SK-N-SH (cell line): Measurements from ENCODE around the gene SLC44A2. TPM values are rescaled to one million over a fixed set of nuclear protein-coding genes. Genes with fewer than 3 reads are reported as not detected.

Experiments
- CTCF ChIA-PET: fragments of 300-600, 350-600 bp; formaldehyde crosslinking; extraction: SDS; loops from one replicate; lab custom pipeline; 2021; lab: Yijun Ruan, JAX
- POLR2A ChIA-PET: fragments of 350-600 bp; sonication (Branson Sonifier 250); formaldehyde crosslinking; extraction: SDS; loops from one replicate; lab custom pipeline; 2020; ENCODE audit warnings: antibody characterized with exemption, inconsistent platforms; lab: Yijun Ruan, JAX
- DNase-seq: peaks from one replicate; pipeline ENCODE4 v3.0.0; 2012
- H2AFZ ChIP-seq: fragments of 200-600 bp; sonication (generic); 2 replicates; pipeline ENCODE4 v1.8.1; 2016; ENCODE audit warnings: antibody characterized with exemption, mild to moderate bottlenecking, low read depth
- H3F3A ChIP-seq: fragments of 200-600 bp; sonication (generic); replicated peaks from 2 replicates; pipeline ENCODE3; 2016; ENCODE audit warnings: antibody characterized with exemption, mild to moderate bottlenecking; ENCODE audit not compliant: insufficient read depth
- H3K27ac ChIP-seq, 2 experiments: fragments of 200-500 bp in 1 of 2; fragments of 200-600 bp in 1 of 2; sonication (Bioruptor generic) in 1 of 2; sonication (generic), shearing (Covaris generic) in 1 of 2; 2 replicates each; pipeline versions ENCODE4 v1.5.1 to v1.6.1; 2014 to 2016; ENCODE audit warnings: low read depth in 2 of 2, inconsistent platforms in 1 of 2, low read length in 1 of 2, mild to moderate bottlenecking in 1 of 2, mixed read lengths in 1 of 2
- H3K27me3 ChIP-seq: fragments of 200-600 bp; sonication (generic), shearing (Covaris generic); 2 replicates; pipeline ENCODE4 v1.6.1; 2016; ENCODE audit warnings: mixed run types; ENCODE audit not compliant: insufficient read depth
- H3K36me3 ChIP-seq, 2 experiments: fragments of 200-500 bp in 1 of 2; fragments of 200-600 bp in 1 of 2; sonication (Bioruptor generic) in 1 of 2; sonication (generic) in 1 of 2; replicated peaks in 1 of 2; 2 replicates each; pipeline versions ENCODE3 to v1.5.1; 2014 to 2016; ENCODE audit warnings: low read length in 1 of 2, mild to moderate bottlenecking in 1 of 2; ENCODE audit not compliant: insufficient read depth in 2 of 2, control insufficient read depth in 1 of 2
- H3K4me1 ChIP-seq, 2 experiments: fragments of 200-500 bp in 1 of 2; fragments of 200-600 bp in 1 of 2; sonication (Bioruptor generic) in 1 of 2; sonication (generic), shearing (Covaris generic) in 1 of 2; 2 replicates each; pipeline versions ENCODE4 v1.5.1 to v1.6.1; 2014 to 2016; ENCODE audit warnings: low read depth in 1 of 2, low read length in 1 of 2, mixed run types in 1 of 2; ENCODE audit not compliant: insufficient read depth in 2 of 2, control insufficient read depth in 1 of 2
- H3K4me2 ChIP-seq: fragments of 200-600 bp; sonication (generic), shearing (Covaris generic); 2 replicates; pipeline ENCODE4 v1.6.1; 2017; ENCODE audit warnings: mixed run types
- H3K4me3 ChIP-seq, 2 experiments: fragments of 200-500 bp in 1 of 2; fragments of 200-600 bp in 1 of 2; sonication (Bioruptor generic) in 1 of 2; sonication (generic), shearing (Covaris generic) in 1 of 2; 2 replicates each; pipeline versions ENCODE4 v1.5.1 to v1.8.1; 2014 to 2016; ENCODE audit warnings: low read depth in 2 of 2, inconsistent platforms in 1 of 2, low read length in 1 of 2, mild to moderate bottlenecking in 1 of 2, mixed read lengths in 1 of 2, moderate library complexity in 1 of 2
- H3K79me2 ChIP-seq: fragments of 200-600 bp; sonication (generic); 2 replicates; pipeline ENCODE4 v1.8.1; 2017; ENCODE audit warnings: mild to moderate bottlenecking; ENCODE audit not compliant: insufficient read depth
- H3K9ac ChIP-seq: fragments of 200-600 bp; sonication (generic); 2 replicates; pipeline ENCODE4 v1.6.1; 2017; ENCODE audit warnings: mixed run types
- H3K9me2 ChIP-seq: fragments of 200-600 bp; sonication (generic); 2 replicates; pipeline ENCODE4 v1.6.1; 2017; ENCODE audit warnings: mixed run types
- H3K9me3 ChIP-seq: fragments of 200-600 bp; sonication (generic); 2 replicates; pipeline ENCODE4 v1.6.1; 2017; ENCODE audit warnings: mixed run types, mild to moderate bottlenecking, moderate library complexity
- H4K20me1 ChIP-seq: fragments of 200-600 bp; sonication (generic); 2 replicates; pipeline ENCODE4 v1.6.1; 2017; ENCODE audit warnings: mild to moderate bottlenecking, mixed run types; ENCODE audit not compliant: insufficient read depth
- CHD2 ChIP-seq: fragments of 150-350 bp; IDR thresholded peaks from 2 replicates; pipeline ENCODE4 v1.6.1; 2018; ENCODE audit warnings: low read length; ENCODE audit not compliant: partially characterized antibody
- EP300 ChIP-seq, 2 experiments: IDR thresholded peaks; 2 replicates each; pipeline versions ENCODE4 v1.4.0 to v1.6.1; 2012; ENCODE audit warnings: borderline replicate concordance in 1 of 2, low read depth in 1 of 2, low read length in 1 of 2
- EZH2phosphoT487 ChIP-seq: fragments of 200-600 bp; sonication (generic); IDR thresholded peaks from 2 replicates; pipeline ENCODE4 v1.6.1; 2017; ENCODE audit warnings: low read depth, mixed run types, mild to moderate bottlenecking, antibody characterized with exemption, moderate library complexity, borderline replicate concordance
- FOXJ3 ChIP-seq: sonication (generic); formaldehyde crosslinking; IDR thresholded peaks from 2 replicates; pipeline ENCODE4 v1.5.1; 2020; ENCODE audit warnings: mild to moderate bottlenecking, missing genetic modification reagents
- GATA2 ChIP-seq: sonication (generic); formaldehyde crosslinking; IDR thresholded peaks from 2 replicates; pipeline ENCODE4 v1.5.0; 2020; ENCODE audit warnings: mild to moderate bottlenecking, missing genetic modification reagents
- PBX3 ChIP-seq: IDR thresholded peaks from 2 replicates; pipeline ENCODE4; 2012
- POLR2AphosphoS5 ChIP-seq: IDR thresholded peaks from 2 replicates; pipeline ENCODE4 v1.6.1; 2012; ENCODE audit warnings: low read depth, low read length
- REST ChIP-seq: IDR thresholded peaks from 2 replicates; pipeline ENCODE4 v1.6.1; 2012; ENCODE audit warnings: mild to moderate bottlenecking, low read depth, low read length, moderate library complexity
- RFX5 ChIP-seq: IDR thresholded peaks from 2 replicates; pipeline ENCODE4 v1.6.1; 2012; ENCODE audit warnings: mild to moderate bottlenecking, improper control_type of control experiment, low read length
- TAF1 ChIP-seq: IDR thresholded peaks from 2 replicates; pipeline ENCODE4 v1.6.1; 2012; ENCODE audit warnings: low read depth, mild to moderate bottlenecking, low read length, moderate library complexity, borderline replicate concordance
- TCF12 ChIP-seq: IDR thresholded peaks from 2 replicates; pipeline ENCODE4 v1.4.0; 2012
- TEAD4 ChIP-seq: IDR thresholded peaks from 2 replicates; pipeline ENCODE4 v1.4.0; 2012; ENCODE audit warnings: mild to moderate bottlenecking, borderline replicate concordance; ENCODE audit not compliant: insufficient read depth
- USF1 ChIP-seq: IDR thresholded peaks from 2 replicates; pipeline ENCODE4 v1.4.0; 2012; ENCODE audit warnings: low read depth, borderline replicate concordance
- USF2 ChIP-seq: fragments of 150-350 bp; IDR thresholded peaks from 2 replicates; pipeline ENCODE4 v1.6.1; 2017; ENCODE audit warnings: antibody characterized with exemption, low read length, low read depth, borderline replicate concordance
- YY1 ChIP-seq: IDR thresholded peaks from 2 replicates; pipeline ENCODE4 v1.4.0; 2012; ENCODE audit warnings: low read depth, mild to moderate bottlenecking
- WGBS: methylation state at CpG from one replicate; pipeline ENCODE4 v1.1.6; 2017; ENCODE audit warnings: low lambda C conversion rate; 5-methylcytosine and 5-hydroxymethylcytosine counted together
- polyA plus RNA-seq, 3 experiments: library from polyadenylated mRNA; depleted of rRNA; stranded (reverse); fragments of >200 nt; gene quantifications; 2 replicates each; pipeline ENCODE4 v1.2.3, GENCODE V29; 2012

Gene SLC44A2
- polyA plus RNA-seq, 1 of the 3 experiments (the other 2 are of a cell fraction) = 61.4 TPM

GRCh38 chr19:10661946-10662345 lies 36.6 kb downstream of the SLC44A2 start:
- peaks cover 100% of the 10 kb centered on the region for H4K20me1 ChIP-seq
- no peaks in the 10 kb centered on the region for H3K9me2 ChIP-seq
- H3K4me3 ChIP-seq = no peak overlapping the region
- H2AFZ ChIP-seq = no peak overlapping the region
- TF ChIP-seq POLR2AphosphoS5 (no peak), FOXJ3 (no peak), USF1 (no peak), PBX3 (no peak), RFX5 (no peak), EP300 (IDR thresholded peaks at IDR 0.05; ENCODE audit: borderline replicate concordance in 1 of 2, low read depth in 1 of 2, low read length in 1 of 2) (no peak), TAF1 (no peak)
- CTCF ChIA-PET = interaction anchor here (0.6 to 2.0 kb wide), 8 partner anchors 9 to 151 kb away, joined by 3 to 8 read pairs (median 4); partner anchors contain the start of gene DNM2
- no peaks in the 10 kb centered on the region for H3K9me3 ChIP-seq
- peaks cover 100% of the 10 kb centered on the region for H3K79me2 ChIP-seq
- no peaks in the 10 kb centered on the region for H3K27me3 ChIP-seq
- H3K4me1 ChIP-seq = peaks cover 0 to 4% of the 10 kb centered on the region in 2 experiments; a peak in 1 of 4 replicates
- H3K9ac ChIP-seq = no peak overlapping the region
- peaks cover 12% of the 10 kb centered on the region for H3F3A ChIP-seq
- peaks cover 21 to 47% of the 10 kb centered on the region in 2 experiments for H3K36me3 ChIP-seq
- POLR2A ChIA-PET = no interaction called here
- DNase-seq = no peak
- H3K4me2 ChIP-seq = no peak overlapping the region
- 77% methylated on average over 1 of the region's 1 CpG for WGBS
- no peak overlapping the region for H3K27ac ChIP-seq

GRCh38 chr19:10662384-10663251 lies 37.3 kb downstream of the SLC44A2 start:
- peaks cover 20 to 45% of the 10 kb centered on the region in 2 experiments for H3K36me3 ChIP-seq
- no peaks in the 10 kb centered on the region for H3K9me3 ChIP-seq
- peaks cover 12% of the 10 kb centered on the region for H3F3A ChIP-seq
- H4K20me1 ChIP-seq = peaks cover 100% of the 10 kb centered on the region
- no peak overlapping the region for H3K4me3 ChIP-seq
- H3K27me3 ChIP-seq = no peaks in the 10 kb centered on the region
- 79% methylated on average over 12 of the region's 14 CpGs for WGBS
- H2AFZ ChIP-seq = no peak overlapping the region
- DNase-seq = no peak
- H3K9ac ChIP-seq = no peak overlapping the region
- CTCF ChIA-PET = interaction anchor here (0.6 to 2.0 kb wide), 9 partner anchors 8 to 151 kb away, joined by 3 to 8 read pairs (median 4); partner anchors contain the start of gene DNM2
- peaks cover 100% of the 10 kb centered on the region for H3K79me2 ChIP-seq
- POLR2A ChIA-PET = no interaction called here
- no peak overlapping the region for H3K4me2 ChIP-seq
- H3K4me1 ChIP-seq = 0 out of 4 replicates have a peak, but pooled peaks cover 0 to 4% of the 10 kb centered on the region in 2 experiments
- H3K27ac ChIP-seq = no peak overlapping the region
- no peaks in the 10 kb centered on the region for H3K9me2 ChIP-seq
- TF ChIP-seq GATA2 (CRISPR knock-in tag) = no peak
- no peak for TF ChIP-seq YY1
- TF ChIP-seq TCF12 = no peak
- no peak for TF ChIP-seq TEAD4
- TF ChIP-seq USF2 = no peak
- TF ChIP-seq CHD2 = no peak
- no peak for TF ChIP-seq PBX3
- TF ChIP-seq REST = no peak
- TF ChIP-seq FOXJ3 = no peak
- TF ChIP-seq TAF1 = no peak
- no peak for TF ChIP-seq USF1
- TF ChIP-seq EZH2phosphoT487 = no peak
